Activated T-cell treated with anti-CD3 and anti-CD28 coated beads for 24 hours (primary cell): ENCODE results near the gene IFIT5.
"Not testable (repeated sequence)": the region's sequence is repeated elsewhere in the genome, so short reads cannot be mapped to it uniquely, and the experiment has no call there.

ENCODE experiments used
- DNase-seq: peaks from one replicate; pipeline ENCODE4 v3.0.0-alpha.2; 2020; ENCODE audit warnings: low read depth

The IFIT5 gene

GRCh38 chr10:89392974-89393373 lies 21.4 kb upstream of the IFIT5 start:
- no peak for DNase-seq

GRCh38 chr10:89393898-89394297 lies 20.5 kb upstream of the IFIT5 start:
- no peak for DNase-seq

DNA sequence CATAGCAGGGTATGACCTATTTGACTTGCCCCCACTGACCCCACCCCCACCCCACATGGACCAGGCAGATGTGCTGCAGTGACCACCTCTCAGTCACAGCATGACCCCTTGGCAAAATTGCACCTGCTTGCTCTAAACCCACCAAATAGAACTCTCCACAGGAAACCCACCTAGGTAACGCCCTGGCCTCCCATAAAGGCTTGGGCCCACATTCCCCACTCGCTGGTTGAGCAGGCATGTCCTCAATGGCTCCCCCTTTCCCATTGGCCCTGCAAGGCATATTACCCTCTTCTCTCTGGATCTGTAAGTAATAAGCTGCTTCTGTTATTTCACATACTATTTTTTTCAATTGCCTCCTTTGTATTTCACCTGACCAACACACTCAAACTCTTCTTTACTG lies 19.2 kb upstream of the IFIT5 start:
- DNase-seq = no peak

DNA sequence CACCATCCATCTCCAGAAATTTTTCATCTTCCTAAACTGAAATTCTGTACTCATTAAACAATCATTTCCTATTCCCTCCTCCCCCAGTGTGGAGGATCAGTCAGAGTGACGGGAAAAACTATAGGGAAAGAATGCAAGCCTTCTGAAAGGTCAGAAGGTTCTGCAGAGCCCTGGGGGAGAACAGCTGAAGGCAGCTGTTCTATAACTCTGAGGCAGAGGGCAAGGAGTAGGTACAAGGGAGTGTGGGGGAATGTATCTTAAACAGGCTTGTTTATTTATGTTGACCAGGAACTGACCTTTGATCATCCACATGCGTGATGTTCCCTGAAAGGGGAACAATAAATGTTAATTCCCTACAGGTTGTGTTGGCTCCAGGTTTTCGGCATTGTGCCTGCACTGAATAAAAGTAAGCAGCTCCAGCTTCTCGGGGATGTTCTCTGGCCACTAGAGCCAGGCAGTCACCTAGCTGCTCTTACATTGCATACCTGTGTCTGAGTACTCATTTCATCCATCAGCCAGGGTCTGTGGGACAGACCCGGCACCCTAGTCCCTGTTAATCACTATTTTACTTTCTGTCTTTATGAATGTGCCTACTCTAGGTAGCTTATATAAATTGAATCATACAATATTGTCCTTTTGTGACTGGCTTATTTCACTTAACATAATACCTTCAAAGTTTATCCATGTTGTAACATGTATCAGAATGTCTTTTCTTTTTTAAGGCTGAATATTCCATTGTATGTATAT lies 16.2 kb upstream of the IFIT5 start:
- no peak for DNase-seq

- no peak for DNase-seq
Measured at GRCh38 chr10:89399956-89400355, 14.4 kb upstream of the IFIT5 start.

GRCh38 chr10:89403043-89403442 lies 11.3 kb upstream of the IFIT5 start:
- DNase-seq = no peak

DNA sequence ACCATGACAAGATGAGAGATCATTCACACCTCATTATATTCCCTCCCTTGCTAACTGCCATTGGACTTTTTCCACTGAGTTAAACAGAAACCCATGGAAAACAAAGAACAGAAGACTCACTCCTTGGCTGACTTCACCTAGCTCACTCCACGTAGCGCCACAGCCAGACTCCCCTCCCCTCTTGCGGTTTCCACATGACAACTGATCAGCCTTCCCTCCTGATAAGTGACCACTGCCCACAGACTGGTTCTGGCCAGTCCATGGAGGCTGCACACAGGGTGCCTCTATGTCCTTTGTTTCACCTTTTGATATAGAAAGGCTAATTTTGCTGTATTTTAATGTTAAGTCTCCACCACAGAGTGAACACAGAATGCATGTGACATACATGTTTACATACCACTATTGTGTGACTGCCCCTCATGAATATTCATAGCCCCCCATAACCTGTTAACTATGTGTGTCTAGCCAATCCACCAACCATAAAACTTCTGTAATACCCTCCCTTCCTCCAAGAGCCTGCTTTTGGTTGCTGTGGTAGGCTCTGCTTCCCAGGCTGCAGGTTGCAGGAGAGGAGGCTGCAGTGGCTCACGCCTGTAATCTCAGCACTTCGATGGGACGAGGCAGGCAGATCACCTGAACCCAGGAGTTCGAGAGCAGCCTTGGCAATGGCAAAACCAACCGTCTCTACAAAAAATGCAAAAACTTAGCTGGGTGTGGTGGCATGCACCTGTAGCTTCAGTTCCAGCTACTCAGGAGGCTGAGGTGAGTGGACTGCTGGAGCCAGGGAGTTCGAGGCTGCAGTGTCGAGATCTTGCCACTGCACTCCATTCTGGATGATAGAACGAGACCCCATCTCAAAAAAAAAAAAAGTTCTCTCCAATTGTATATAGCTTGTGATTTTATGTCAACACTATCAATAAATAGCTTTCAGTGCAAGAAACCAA lies 10.0 kb upstream of the IFIT5 start:
- no peak for DNase-seq

- DNase-seq = not testable (repeated sequence)
Measured at GRCh38 chr10:89406178-89406577, 8.2 kb upstream of the IFIT5 start.

DNA sequence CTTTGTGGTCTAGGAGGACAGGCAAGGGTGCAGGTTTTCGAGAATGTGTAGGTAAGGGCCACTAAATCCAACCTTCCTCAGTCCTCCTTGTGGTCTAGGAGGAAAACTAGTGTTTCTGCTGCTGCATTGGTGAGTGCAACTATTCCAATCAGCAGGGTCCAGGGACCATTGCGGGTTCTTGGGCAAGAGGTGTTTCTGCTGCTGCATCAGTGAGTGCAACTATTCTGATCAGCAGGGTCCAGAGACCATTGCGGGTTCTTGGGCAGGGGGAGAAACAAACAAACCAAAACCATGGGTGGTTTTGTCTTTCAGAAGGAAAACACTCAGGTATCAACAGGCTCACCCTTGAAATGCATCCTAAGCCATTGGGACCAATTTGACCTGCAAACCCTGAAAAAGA lies 6.6 kb upstream of the IFIT5 start:
- not testable (repeated sequence) for DNase-seq

DNA sequence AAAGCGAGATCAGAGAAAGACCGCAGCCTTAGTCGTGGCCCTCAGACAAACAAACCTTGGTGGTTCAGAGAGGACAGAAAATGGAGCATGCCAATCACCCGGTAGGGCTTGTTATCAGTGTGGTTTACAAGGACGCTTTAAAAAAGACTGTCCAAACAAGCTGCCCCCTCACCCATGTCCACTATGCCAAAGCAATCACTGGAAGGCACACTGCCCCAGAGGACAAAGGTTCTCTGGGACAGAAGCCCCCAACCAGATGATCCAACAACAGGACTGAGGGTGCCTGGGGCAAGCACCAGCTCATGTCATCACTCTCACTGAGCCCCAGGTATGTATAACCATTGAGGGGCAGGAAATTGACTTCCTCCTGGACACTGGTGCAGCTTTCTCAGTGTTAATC lies 5.1 kb upstream of the IFIT5 start:
- DNase-seq = not testable (repeated sequence)

GRCh38 chr10:89410551-89410950 lies 3.8 kb upstream of the IFIT5 start:
- DNase-seq = not testable (repeated sequence)

GRCh38 chr10:89411135-89411534 lies 3.2 kb upstream of the IFIT5 start:
- not testable (repeated sequence) for DNase-seq

DNA sequence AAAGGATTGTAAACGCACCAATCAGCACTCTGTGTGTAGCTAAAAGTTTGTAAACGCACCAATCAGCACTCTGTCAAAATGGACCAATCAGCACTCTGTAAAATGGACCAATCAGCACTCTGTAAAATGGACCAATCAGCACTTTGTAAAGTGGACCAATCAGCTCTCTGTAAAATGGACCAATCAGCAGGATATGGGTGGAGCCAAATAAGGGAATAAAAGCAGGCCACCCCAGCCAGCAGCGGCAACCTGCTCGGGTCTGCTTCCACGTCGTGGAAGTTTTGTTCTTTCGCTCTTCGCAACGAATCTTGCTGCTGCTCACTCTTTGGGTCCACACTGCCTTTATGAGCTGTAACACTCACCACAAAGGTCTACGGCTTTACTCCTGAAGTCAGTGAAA lies 2.1 kb upstream of the IFIT5 start:
- DNase-seq = not testable (repeated sequence)

GRCh38 chr10:89413398-89413912 lies 913 bp upstream of the IFIT5 start:
- no peak for DNase-seq

GRCh38 chr10:89414879-89415821 lies 782 bp downstream of the IFIT5 start:
- no peak for DNase-seq

DNA sequence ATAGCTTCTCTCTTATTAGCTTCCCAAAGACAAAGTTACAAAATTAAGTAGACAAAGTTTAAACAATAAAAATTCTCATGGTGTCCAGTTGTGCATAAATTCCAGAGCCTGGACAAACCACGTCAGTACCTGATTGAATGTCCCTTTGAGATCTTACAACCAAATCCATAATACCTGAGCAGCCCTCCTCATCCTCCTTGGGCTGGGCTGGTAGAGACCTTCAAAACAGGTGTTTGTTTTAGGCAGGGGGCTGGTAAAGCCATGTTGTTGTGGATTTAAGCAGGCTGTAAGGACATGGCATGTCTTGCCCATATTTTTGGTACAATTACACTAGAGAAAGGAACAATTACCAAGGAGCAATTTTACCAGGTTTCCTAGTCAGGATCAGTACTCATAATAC lies 2.1 kb downstream of the IFIT5 start:
- no peak for DNase-seq

GRCh38 chr10:89419548-89419947 lies 5.2 kb downstream of the IFIT5 start:
- DNase-seq = no peak

DNA sequence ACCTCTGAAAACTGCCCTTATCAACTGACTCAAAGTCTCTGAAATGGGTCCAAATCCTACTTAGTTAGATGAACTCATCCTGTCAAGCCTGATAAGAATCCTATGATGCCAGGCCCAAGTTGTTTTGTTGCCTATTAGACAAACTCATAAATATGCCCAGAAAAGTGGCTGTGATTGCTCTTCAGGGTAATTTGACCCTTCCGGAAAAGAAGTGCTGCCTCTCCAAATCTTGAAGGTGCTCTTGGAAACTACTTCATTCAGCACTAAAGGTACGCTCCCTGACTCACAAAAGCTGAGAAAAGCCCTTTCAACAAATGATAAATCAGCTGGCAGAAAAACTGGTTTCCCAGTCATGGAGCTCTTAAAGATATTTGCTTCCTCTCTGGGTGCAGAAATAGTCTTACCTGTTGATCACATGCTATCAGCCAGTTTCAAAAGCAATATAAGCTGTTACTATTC lies 6.7 kb downstream of the IFIT5 start:
- DNase-seq = no peak

GRCh38 chr10:89425000-89425399 lies 10.6 kb downstream of the IFIT5 start:
- DNase-seq = no peak

- DNase-seq = no peak
Measured at GRCh38 chr10:89426230-89426868, 12.0 kb downstream of the IFIT5 start.

GRCh38 chr10:89427629-89428028 lies 13.3 kb downstream of the IFIT5 start:
- DNase-seq = no peak
